Measurements from ENCODE around the gene MTCL3.
A peak's percentile ranks its signal among the peaks of the same experiment; 100 is the strongest.

The MTCL3 gene

GRCh38 chr6:127554435-127555006 is 35.4 kb upstream of the MTCL3 start:
- Mint-ChIP-seq H3K4me3 (no peak overlapping the region), H3K9me3 (no peaks in the 10 kb centered on the region), H3K27ac (no peak overlapping the region), H3K27me3 (ENCODE audit: insufficient read depth) (no peaks in the 10 kb centered on the region), H3K36me3 (ENCODE audit: low read depth) (no peaks in the 10 kb centered on the region), H3K4me1 (no peaks in the 10 kb centered on the region)
- Histone ChIP-seq H3K4me1 (ENCODE audit: control insufficient read depth, insufficient read depth, low read length) (no peaks in the 10 kb centered on the region), H3K9ac (ENCODE audit: extremely low read depth, low read length, poor library complexity, severe bottlenecking) (no peak overlapping the region), H3K27me3 (ENCODE audit: control insufficient read depth, insufficient read depth, low read length, poor library complexity, severe bottlenecking) (no peaks in the 10 kb centered on the region), H3K27ac (ENCODE audit: low read depth, low read length) (no peak overlapping the region), H3K36me3 (ENCODE audit: control insufficient read depth, insufficient read depth, low read length) (no peaks in the 10 kb centered on the region), H3K4me3 (ENCODE audit: low read length) (no peak overlapping the region), H3K9me3 (ENCODE audit: control insufficient read depth, low read length) (no peaks in the 10 kb centered on the region)
- TF ChIP-seq CTCF (conservative IDR thresholded peaks at IDR 0.05): peak; percentile 77
- 6 to 29% methylated on average over 2 of the region's 2 CpGs for whole genome bisulfite sequencing, 2 experiments (ENCODE audit: insufficient coverage in 1 of 2, insufficient read length in 1 of 2)
- peak; percentile 76 for DNase-seq

- H3K27ac ChIP-seq (ENCODE audit: low read depth, low read length): no peak overlapping the region
- H3K4me3 ChIP-seq (ENCODE audit: low read length): no peak overlapping the region
- no peaks in the 10 kb centered on the region for H3K4me1 ChIP-seq (ENCODE audit: control insufficient read depth, insufficient read depth, low read length)
- no peak for DNase-seq
- no peak overlapping the region for H3K9ac ChIP-seq (ENCODE audit: extremely low read depth, low read length, poor library complexity, severe bottlenecking)
- no peaks in the 10 kb centered on the region for H3K27me3 Mint-ChIP-seq (ENCODE audit: insufficient read depth)
- H3K4me3 Mint-ChIP-seq: no peak overlapping the region
- no peaks in the 10 kb centered on the region for H3K27me3 ChIP-seq (ENCODE audit: control insufficient read depth, insufficient read depth, low read length, poor library complexity, severe bottlenecking)
- no peak for TF ChIP-seq CTCF (conservative IDR thresholded peaks at IDR 0.05)
- H3K9me3 Mint-ChIP-seq: no peaks in the 10 kb centered on the region
- H3K4me1 Mint-ChIP-seq: no peaks in the 10 kb centered on the region
- H3K36me3 ChIP-seq (ENCODE audit: control insufficient read depth, insufficient read depth, low read length): no peaks in the 10 kb centered on the region
- H3K36me3 Mint-ChIP-seq (ENCODE audit: low read depth): no peaks in the 10 kb centered on the region
- H3K27ac Mint-ChIP-seq: no peak overlapping the region
- H3K9me3 ChIP-seq (ENCODE audit: control insufficient read depth, low read length): no peaks in the 10 kb centered on the region
Observed at GRCh38 chr6:127550403-127550802, 31.3 kb upstream of the MTCL3 start.

GRCh38 chr6:127547904-127548649 is 28.9 kb upstream of the MTCL3 start:
- Histone ChIP-seq H3K4me1 (ENCODE audit: control insufficient read depth, insufficient read depth, low read length) (no peaks in the 10 kb centered on the region), H3K27me3 (ENCODE audit: control insufficient read depth, insufficient read depth, low read length, poor library complexity, severe bottlenecking) (no peaks in the 10 kb centered on the region), H3K9me3 (ENCODE audit: control insufficient read depth, low read length) (no peaks in the 10 kb centered on the region), H3K36me3 (ENCODE audit: control insufficient read depth, insufficient read depth, low read length) (no peaks in the 10 kb centered on the region), H3K27ac (ENCODE audit: low read depth, low read length) (no peak overlapping the region), H3K4me3 (ENCODE audit: low read length) (no peak overlapping the region), H3K9ac (ENCODE audit: extremely low read depth, low read length, poor library complexity, severe bottlenecking) (no peak overlapping the region)
- no peak for TF ChIP-seq CTCF (conservative IDR thresholded peaks at IDR 0.05)
- no peaks in the 10 kb centered on the region for H3K27me3 Mint-ChIP-seq (ENCODE audit: insufficient read depth)
- H3K36me3 Mint-ChIP-seq (ENCODE audit: low read depth): no peaks in the 10 kb centered on the region
- H3K27ac Mint-ChIP-seq: no peak overlapping the region
- no peak for DNase-seq
- no peaks in the 10 kb centered on the region for H3K4me1 Mint-ChIP-seq
- H3K4me3 Mint-ChIP-seq: no peak overlapping the region
- no peaks in the 10 kb centered on the region for H3K9me3 Mint-ChIP-seq
- 86 to 100% methylated on average over 1 to 2 of the region's 2 CpGs for WGBS, 2 experiments (ENCODE audit: insufficient coverage in 1 of 2, insufficient read length in 1 of 2)

Data from endodermal cell (in vitro differentiated cells).